Osteoblast (primary cell): Measurements from ENCODE around the gene NCOA6. TPM values are rescaled to one million over a fixed set of nuclear protein-coding genes. Genes with fewer than 3 reads are reported as not detected.

Experiments
- DNase-seq: peaks from one replicate; pipeline ENCODE4 v3.0.0; 2011; ENCODE audit warnings: low spot score, mixed read lengths; ENCODE audit not compliant: insufficient read length; ENCODE audit errors: missing footprints
- H2AFZ ChIP-seq: 2 replicates; pipeline ENCODE4 v1.6.0; 2011; ENCODE audit warnings: mild to moderate bottlenecking, low read length
- H3K27ac ChIP-seq: 2 replicates; pipeline ENCODE4 v1.5.1; 2011; ENCODE audit warnings: mild to moderate bottlenecking, low read depth, low read length, moderate library complexity
- H3K27me3 ChIP-seq: 2 replicates; pipeline ENCODE4 v1.6.0; 2012; ENCODE audit warnings: mild to moderate bottlenecking, control low read depth, inconsistent platforms, low read length, moderate library complexity; ENCODE audit not compliant: insufficient read depth
- H3K36me3 ChIP-seq: 2 replicates; pipeline ENCODE4 v1.5.1; 2011; ENCODE audit warnings: mild to moderate bottlenecking, low read length, control low read depth, moderate library complexity; ENCODE audit not compliant: insufficient read depth
- H3K4me1 ChIP-seq: 2 replicates; pipeline ENCODE4 v1.5.1; 2011; ENCODE audit warnings: mild to moderate bottlenecking, low read length, control low read depth, moderate library complexity; ENCODE audit not compliant: insufficient read depth
- H3K4me2 ChIP-seq: 2 replicates; pipeline ENCODE4 v1.6.0; 2011; ENCODE audit warnings: mild to moderate bottlenecking, low read length; ENCODE audit not compliant: insufficient read depth
- H3K4me3 ChIP-seq: fragments of 200-600 bp; sonication (generic); 3 replicates; pipeline ENCODE4 v1.5.1; 2012; ENCODE audit warnings: mild to moderate bottlenecking, low read length, inconsistent platforms; ENCODE audit not compliant: insufficient read depth
- H3K79me2 ChIP-seq: 2 replicates; pipeline ENCODE4 v1.6.0; 2012; ENCODE audit warnings: mild to moderate bottlenecking, low read length, control low read depth, inconsistent platforms; ENCODE audit not compliant: insufficient read depth
- H3K9me3 ChIP-seq: 2 replicates; pipeline ENCODE4 v1.5.1; 2011; ENCODE audit warnings: low read depth, low read length, control low read depth
- H4K20me1 ChIP-seq: 2 replicates; pipeline ENCODE4 v1.6.0; 2012; ENCODE audit warnings: mild to moderate bottlenecking, low read length, control low read depth; ENCODE audit not compliant: insufficient read depth
- total RNA-seq: library from RNA; depleted of rRNA; stranded (reverse); fragments of >200 nt; gene quantifications from 2 replicates; pipeline ENCODE4 v1.2.3, GENCODE V29; 2012
- TF ChIP-seq, protein P1 (sequence below): IDR thresholded peaks from 2 replicates; pipeline ENCODE4 v1.5.1; 2011; ENCODE audit warnings: mild to moderate bottlenecking, low read depth, low read length, moderate library complexity; ENCODE audit errors: extremely low read depth

NCOA6 gene
- total RNA-seq, 1 donor = 8.7 TPM

DNA sequence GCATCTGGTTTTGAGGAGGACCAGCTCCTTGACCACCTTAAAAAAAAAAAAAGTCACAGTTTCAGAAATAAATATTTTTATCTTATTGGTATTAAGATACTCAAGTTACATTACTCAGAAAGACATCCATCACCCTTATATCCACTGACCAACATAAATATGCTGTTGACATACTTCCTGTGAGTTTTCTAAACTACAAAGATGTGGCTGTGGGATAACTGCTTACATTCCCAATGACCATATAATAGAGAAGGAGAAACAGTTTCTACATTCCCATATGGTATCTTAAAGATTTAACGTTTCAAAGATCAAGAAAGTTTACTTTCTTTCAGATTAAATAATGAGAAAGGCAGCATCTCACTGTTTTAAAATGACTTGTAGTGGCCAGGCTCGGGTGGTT lies 75.0 kb downstream of the NCOA6 start:
- TF ChIP-seq, protein P1, sequence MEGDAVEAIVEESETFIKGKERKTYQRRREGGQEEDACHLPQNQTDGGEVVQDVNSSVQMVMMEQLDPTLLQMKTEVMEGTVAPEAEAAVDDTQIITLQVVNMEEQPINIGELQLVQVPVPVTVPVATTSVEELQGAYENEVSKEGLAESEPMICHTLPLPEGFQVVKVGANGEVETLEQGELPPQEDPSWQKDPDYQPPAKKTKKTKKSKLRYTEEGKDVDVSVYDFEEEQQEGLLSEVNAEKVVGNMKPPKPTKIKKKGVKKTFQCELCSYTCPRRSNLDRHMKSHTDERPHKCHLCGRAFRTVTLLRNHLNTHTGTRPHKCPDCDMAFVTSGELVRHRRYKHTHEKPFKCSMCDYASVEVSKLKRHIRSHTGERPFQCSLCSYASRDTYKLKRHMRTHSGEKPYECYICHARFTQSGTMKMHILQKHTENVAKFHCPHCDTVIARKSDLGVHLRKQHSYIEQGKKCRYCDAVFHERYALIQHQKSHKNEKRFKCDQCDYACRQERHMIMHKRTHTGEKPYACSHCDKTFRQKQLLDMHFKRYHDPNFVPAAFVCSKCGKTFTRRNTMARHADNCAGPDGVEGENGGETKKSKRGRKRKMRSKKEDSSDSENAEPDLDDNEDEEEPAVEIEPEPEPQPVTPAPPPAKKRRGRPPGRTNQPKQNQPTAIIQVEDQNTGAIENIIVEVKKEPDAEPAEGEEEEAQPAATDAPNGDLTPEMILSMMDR = no peak
- H3K4me2 ChIP-seq = no peak overlapping the region
- no peak for DNase-seq
- no peaks in the 10 kb centered on the region for H3K27me3 ChIP-seq
- H3K9me3 ChIP-seq = no peaks in the 10 kb centered on the region
- H3K79me2 ChIP-seq = no peaks in the 10 kb centered on the region
- H2AFZ ChIP-seq = no peak overlapping the region
- H3K4me1 ChIP-seq = peaks cover 2% of the 10 kb centered on the region
- peaks cover 88% of the 10 kb centered on the region for H3K36me3 ChIP-seq
- H3K4me3 ChIP-seq = no peak overlapping the region
- H3K27ac ChIP-seq = no peak overlapping the region
- H4K20me1 ChIP-seq = no peaks in the 10 kb centered on the region

DNA sequence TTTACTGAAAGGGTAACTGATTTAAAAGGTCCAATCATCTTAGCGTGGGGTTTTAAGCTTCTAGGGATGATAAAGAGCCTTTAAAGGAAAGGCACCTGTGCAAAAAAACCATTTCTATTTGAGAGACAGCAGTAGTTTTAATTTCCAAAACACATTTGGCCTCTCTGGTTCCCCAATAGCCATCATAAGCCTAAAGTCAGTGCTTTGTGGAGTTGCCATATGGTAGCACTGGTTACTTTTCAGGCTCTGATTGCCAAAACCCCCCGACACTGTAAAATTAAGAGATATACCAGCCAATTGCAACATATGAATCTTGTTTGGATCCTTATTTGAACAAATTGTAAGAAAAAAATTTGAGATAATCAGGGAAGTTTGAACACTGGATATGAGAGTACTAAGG lies 76.7 kb downstream of the NCOA6 start:
- TF ChIP-seq, protein P1 = no peak
- H3K36me3 ChIP-seq = peaks cover 81% of the 10 kb centered on the region

DNA sequence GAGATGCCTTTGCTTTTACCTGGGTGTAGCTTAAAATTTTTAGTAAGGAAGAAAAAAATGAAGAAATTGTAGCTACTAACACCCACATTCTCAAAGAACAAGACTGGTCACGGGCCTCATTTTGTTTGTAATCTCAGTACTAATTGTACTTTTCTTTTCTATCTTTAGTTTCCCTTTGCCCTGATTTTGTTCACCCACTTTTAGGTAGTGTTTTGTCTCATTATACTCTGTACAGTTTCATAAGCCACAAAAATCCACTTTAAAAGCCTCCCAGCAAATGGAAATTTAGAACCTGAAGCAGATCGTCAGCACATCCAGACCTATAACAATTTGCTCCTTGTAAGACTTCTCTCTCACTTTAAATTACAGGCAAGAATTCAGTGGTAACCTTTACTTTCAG lies 78.0 kb downstream of the NCOA6 start:
- Histone ChIP-seq H3K79me2 (no peaks in the 10 kb centered on the region), H4K20me1 (no peaks in the 10 kb centered on the region), H3K4me1 (peaks cover 2% of the 10 kb centered on the region), H3K4me3 (no peak overlapping the region), H3K9me3 (no peaks in the 10 kb centered on the region), H3K27ac (no peak overlapping the region), H3K4me2 (no peak overlapping the region), H2AFZ (no peak overlapping the region), H3K27me3 (no peaks in the 10 kb centered on the region), H3K36me3 (peaks cover 89% of the 10 kb centered on the region)
- TF ChIP-seq, protein P1 = no peak
- DNase-seq = no peak

More for the DNA sequence above, 76.7 kb downstream of the NCOA6 start:
- Histone ChIP-seq H2AFZ (no peak overlapping the region), H3K27ac (no peak overlapping the region), H3K9me3 (no peaks in the 10 kb centered on the region), H4K20me1 (no peaks in the 10 kb centered on the region), H3K4me1 (peaks cover 2% of the 10 kb centered on the region), H3K4me3 (no peak overlapping the region), H3K79me2 (no peaks in the 10 kb centered on the region), H3K27me3 (no peaks in the 10 kb centered on the region), H3K4me2 (no peak overlapping the region)
- no peak for DNase-seq

DNA sequence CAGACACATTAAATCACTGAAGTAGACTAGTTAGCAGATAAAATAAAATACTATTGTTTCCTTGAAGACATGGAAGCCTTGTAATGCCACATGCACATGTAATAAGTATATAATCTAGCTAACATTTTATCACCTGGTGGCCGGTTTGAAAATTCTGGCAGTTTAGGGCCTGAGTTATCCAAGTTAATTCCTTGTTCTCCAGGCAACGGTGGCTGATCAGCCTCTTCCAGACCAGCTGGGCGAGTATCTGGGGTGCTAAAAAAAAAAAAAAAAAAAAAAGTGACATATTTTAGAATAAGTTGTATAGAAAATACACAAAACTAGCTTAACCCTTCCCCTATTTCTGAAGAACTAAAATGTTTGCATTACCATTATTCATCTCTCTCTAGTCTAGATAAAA lies 78.8 kb downstream of the NCOA6 start:
- no peak overlapping the region for H3K4me2 ChIP-seq
- no peak overlapping the region for H3K4me3 ChIP-seq
- TF ChIP-seq, protein P1 = no peak
- peak; percentile 75 for DNase-seq
- H3K27me3 ChIP-seq = no peaks in the 10 kb centered on the region
- H3K79me2 ChIP-seq = no peaks in the 10 kb centered on the region
- no peaks in the 10 kb centered on the region for H4K20me1 ChIP-seq
- H3K27ac ChIP-seq = no peak overlapping the region
- H3K36me3 ChIP-seq = peaks cover 89% of the 10 kb centered on the region
- H3K9me3 ChIP-seq = no peaks in the 10 kb centered on the region
- no peak overlapping the region for H2AFZ ChIP-seq
- peaks cover 2% of the 10 kb centered on the region for H3K4me1 ChIP-seq
